CD4-positive, alpha-beta T cell treated with Interleukin-2 at 100 ng/mL for 4 hours (primary cell): ENCODE measurements around the gene C10orf62.

Source experiments
- DNase-seq: peaks from one replicate; pipeline ENCODE4 v3.0.0-alpha.2; 2020; ENCODE audit warnings: low spot score

The C10orf62 gene

GRCh38 chr10:97584798-97585438, 4.6 kb upstream of the C10orf62 start:
- no peak for DNase-seq

- no peak for DNase-seq
Observed at GRCh38 chr10:97585439-97585811, 4.1 kb upstream of the C10orf62 start.

DNA sequence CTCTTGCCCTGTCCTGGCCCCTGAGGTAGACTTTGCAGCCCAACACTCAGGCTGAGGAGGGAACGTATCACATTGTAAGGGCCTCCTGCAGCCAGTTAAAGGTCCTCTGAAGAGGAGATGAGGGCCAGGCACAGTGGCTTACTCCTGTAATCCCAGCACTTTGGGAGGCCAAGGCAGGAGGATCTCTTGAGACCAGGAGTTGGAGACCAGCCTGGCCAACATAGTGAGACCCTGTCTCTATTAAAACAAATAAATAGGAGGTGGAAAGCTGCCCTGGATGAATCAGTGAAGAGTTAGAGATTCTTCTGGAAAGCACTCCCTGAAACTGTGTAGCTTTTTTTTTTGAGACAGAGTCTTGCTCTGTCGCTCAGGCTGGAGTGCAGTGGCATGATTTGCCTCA, 2.3 kb upstream of the C10orf62 start:
- DNase-seq: no peak

DNA sequence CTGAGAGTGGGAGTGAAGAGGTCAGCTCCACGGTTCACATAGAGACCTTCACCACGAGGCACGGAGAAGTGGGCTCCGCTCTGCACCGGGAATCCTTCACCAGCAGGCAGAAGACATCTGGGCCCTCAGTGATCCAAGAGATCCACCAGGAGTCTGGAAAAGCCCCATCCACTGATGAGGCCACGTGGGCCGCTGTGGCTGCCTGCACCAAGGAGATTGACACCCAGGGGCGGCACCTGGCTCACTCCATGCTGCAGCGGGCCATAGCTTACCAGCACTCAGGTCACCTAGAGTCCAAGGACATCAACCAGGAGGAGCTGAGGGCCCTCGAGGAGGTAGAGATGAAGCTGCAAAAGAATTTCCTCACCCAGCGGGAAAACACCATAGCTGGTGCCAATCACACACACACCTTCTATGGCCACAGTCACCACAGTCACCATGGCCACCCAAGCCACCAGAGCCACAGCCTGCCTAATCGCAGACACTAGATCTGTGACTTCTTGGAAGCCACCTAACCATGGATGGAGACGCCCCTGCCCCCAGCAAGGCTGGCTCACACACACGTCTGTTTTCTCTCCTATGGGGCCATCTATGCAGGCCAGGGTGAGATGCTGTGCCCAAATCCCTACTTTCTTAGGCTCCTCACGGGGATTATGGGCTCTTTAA, 694 bp downstream of the C10orf62 start:
- peak; percentile 15 for DNase-seq

DNA sequence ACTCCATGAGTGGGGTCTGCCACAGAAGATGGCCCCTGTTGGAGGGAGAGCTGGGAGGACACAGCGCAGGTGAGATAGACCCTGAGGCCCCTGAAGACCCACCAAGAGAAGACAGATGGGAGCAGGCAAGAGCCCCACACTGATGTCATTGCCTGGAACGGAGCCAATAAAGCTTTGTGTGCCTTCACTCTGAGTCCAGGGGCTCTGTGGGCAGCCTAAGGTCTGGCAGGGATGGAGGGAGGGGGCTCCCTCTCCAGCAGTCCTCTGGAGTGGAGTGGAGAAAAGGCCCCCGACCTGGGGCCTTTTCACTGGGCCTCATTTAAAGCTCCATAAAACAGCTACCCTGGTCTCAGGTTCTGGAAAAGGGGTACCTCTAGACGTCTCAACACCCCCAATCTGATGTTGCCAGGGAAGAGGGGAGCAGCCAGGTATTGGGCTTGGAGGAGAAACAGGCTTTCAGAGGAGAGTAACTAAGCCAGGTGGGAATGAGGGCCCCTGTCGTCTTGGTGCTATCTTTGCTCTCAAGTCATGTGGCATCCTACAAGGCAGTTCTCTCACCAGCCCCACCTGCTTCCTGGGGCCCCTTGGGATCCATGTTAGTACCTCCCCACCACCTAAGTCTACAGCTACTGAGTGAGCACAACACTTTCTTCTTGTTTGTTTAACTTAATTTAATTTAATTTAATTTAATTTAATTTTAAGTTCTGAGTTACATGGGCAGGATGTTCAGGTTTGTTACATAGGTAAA, 1.4 kb downstream of the C10orf62 start:
- DNase-seq: no peak

DNA sequence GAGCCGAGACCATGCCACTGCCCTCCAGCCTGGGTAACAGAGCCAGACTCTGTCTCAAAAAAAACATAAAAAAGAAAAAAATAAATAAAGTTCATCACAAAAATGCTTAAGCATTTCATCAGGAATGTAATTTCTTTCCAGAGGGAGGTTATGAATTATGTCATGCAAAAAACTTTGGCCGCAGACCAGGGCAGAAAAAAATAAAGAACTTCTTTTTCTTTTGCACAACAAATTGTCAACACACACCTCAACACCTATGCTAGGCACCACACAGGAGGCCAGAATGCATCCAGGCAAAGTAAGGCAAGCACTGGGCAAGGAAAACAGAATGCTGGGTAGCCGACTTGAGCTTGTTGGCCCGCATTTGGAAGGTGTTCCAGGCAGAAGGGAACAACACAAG, 3.9 kb downstream of the C10orf62 start:
- DNase-seq: no peak

DNA sequence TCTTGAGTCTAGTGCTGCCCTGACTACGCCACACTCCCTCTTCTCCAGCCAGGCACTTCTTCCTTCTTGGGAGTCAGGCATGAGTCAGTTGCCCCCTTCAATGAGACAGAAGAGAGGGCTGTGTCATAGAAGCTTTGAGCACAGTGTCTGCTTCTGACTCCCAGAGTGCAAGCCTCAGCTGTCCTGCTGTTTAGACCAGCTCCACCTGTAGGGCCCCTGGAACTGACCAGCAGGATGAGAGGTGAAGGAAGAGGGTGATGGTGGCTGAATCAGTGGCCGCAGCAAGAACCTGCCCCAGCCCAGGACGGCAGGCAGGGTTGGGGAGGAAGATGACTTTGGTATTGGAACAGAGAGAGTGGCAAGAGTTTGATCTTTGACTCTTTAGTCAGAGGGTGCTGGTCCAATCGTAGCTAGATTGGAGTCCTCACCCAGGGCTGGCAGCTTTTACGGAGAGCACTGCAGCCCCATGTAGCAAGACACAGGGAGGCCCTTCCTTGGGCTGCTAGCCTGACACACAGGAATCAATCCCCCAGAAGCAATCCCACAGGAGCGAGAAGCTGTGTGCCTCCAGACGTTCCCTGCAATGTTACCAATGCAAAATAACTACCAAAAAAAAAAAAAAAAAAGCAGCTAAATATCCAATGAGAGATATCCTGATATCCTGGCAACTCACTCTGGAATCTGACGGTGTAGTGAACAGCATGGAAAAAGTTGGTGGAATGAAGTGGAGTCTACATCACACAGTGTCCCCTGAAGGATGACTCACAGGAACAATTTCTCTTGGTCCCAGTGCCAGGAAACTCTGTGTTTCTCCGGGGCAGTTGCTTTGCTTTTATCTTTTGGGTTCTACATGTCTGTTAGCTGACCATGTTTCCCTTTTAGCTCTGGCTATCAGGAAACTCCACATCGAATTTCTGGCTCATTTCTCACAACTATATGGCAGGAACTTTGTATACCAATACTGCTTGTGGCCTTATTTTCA, 6.9 kb downstream of the C10orf62 start:
- DNase-seq: no peak

DNA sequence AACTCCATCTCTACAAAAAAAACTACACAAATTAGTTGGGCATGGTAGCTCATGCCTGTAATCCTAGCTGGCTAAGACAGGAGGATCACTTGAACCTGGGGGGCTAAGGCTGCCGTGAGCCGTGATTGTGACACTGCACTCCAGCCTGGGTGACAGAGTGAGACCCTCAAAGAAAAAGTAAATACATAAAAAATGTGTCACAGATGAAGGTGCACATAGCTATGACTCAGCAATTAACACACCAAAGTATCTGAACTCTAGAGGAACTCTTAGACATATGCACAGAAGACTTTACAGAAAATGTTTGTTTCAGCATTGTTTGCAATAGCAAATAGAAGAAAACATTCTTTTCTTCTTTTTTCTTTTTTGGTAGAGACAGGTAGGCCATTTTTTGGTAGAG, 8.3 kb downstream of the C10orf62 start:
- no peak for DNase-seq

DNA sequence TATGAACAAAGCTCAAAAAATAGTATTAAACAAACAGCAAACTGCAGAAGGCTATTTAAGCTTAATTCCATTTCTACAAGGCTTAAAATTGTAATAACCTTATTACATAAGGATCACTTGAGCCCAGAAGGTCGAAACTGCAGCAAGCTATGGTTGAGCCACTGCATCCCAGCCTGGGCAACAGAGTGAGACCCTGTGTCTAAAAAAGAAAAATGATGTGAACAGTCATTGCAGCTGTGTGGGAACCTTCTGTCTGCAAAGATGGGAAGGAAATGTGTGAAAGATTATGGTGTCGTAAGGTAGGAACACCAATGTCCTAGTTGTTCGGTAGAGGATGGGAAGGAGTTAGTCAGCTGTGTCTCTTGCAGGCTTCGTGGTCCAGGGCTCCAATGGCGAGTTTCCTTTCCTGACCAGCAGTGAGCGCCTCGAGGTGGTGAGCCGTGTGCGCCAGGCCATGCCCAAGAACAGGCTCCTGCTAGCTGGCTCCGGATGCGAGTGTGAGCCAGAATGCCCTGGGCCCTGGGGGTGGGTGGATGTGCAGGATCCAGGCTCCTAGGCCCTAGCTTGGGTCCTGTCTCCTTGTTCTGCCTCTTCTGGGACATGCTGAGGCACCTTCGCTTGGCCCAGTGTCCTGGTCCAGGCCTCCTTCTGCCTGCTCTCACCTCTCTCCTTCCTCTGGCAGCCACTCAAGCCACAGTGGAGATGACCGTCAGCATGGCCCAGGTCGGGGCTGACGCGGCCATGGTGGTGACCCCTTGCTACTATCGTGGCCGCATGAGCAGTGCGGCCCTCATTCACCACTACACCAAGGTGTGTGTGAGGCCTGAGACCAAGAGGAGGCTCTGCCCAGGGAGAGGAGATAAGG, 9.1 kb downstream of the C10orf62 start:
- DNase-seq: no peak

- DNase-seq: no peak
Observed at GRCh38 chr10:97599272-97599619, 9.7 kb downstream of the C10orf62 start.

DNA sequence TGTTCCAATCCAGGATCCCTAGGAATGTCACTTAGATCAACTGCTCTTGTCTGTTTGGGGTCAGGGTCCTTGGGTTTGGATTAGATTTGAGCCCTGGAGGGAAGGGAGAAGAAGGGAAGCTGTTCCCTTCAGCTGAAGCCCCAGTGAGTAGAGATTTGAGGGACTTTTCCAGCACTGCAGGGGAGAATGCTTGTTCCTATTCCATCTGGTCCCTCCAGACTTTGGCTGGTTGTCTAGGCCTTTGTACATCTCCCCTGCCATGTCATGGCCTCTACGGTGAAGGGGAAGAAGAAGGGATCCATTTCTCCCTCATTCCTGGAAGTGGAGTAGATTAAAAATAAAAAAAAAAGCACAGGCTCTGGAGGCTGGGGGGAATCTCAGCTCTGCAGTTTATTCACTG, 11.1 kb downstream of the C10orf62 start:
- no peak for DNase-seq

- DNase-seq: no peak
Observed at GRCh38 chr10:97601268-97602215, 12.0 kb downstream of the C10orf62 start.

- DNase-seq: no peak
Observed at GRCh38 chr10:97607095-97607636, 17.6 kb downstream of the C10orf62 start.

DNA sequence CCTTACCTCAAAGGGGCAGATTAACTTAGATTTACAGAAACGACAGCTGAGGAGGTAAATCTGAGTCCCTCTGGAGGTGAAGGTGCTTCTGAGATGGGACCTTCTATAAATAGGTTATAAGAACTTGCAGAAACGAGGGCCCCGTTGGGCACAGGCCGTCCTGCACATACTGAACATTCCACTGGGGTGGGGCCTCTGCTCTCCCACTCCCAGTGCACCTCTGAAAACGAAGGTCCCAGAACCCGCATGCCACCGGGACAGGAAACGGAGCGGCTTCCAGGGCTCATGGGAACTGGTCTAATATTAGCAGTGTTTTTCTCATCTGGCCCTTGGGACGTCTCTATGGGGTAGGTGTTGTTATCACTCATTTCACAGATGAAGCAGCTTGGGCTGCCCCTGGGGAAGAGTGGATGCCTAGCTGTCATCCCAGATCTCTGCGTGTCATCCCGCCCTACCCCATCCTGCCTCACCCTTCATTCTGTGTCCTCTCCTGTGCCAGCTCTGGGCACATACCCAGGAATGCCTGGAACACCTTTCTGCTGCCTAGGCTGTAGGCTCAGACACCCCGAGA, 19.6 kb downstream of the C10orf62 start:
- DNase-seq: no peak

DNA sequence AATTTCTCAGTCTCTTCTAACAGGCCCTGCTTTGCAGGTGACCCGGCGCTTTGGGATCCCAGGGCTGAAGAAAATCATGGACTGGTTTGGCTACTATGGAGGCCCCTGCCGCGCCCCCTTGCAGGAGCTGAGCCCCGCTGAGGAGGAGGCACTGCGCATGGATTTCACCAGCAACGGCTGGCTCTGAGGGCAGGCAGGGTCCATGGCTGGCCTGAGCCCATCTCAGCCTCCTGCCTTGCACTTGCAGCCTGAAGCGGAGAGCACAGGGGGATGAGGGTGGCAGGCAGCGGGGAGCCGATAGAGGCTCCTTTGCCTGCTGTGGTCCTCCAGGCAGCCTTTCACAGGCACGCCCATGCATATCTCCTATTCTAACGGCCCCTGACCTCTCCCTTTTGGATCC, 22.0 kb downstream of the C10orf62 start:
- no peak for DNase-seq

- no peak for DNase-seq
Observed at GRCh38 chr10:97612386-97612785, 22.9 kb downstream of the C10orf62 start.

DNA sequence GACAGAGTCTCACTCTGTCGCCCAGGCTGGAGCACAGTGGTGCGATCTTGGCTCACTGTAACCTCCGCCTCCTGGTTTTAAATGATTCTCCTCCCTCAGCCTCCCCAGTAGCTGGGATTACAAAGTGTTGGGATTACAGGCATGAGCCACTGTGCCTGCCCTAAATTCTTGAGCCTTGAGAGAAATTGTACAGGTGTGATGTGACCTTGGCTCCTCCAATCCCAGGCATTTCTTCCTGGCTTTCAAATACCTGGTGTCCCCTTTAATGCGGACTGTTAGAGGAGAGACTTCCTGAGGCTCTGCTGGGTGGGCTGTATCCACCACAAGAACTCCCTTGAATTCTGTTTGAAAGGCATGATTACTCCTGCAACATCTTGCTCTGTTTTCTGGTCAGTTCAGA, 28.8 kb downstream of the C10orf62 start:
- no peak for DNase-seq

- DNase-seq: no peak
Observed at GRCh38 chr10:97618733-97619132, 29.2 kb downstream of the C10orf62 start.

DNA sequence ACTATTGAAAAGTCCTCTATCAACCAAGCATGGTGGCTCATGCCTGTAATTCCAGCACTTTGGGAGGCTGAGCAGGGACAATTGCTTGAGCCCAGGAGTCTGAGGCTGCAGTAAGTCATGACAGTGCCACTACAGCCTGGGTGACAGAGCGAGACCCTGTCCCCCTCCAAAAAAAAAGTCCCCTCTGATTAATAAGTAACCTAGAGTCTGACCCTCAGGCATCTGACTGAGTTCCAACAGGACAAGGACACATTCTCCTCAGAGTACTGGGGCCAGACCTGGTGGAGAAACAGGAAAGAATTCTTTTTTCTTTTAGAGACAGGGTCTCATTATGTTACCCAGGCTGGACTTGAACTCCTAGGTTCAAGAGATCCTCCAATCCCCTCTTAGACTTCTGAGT, 33.8 kb downstream of the C10orf62 start:
- DNase-seq: no peak

GRCh38 chr10:97627731-97628130, 38.2 kb downstream of the C10orf62 start:
- DNase-seq: no peak
